Measurements from ENCODE around the gene SYCP2L. TPM values are rescaled to one million over a fixed set of nuclear protein-coding genes. Genes with fewer than 3 reads are reported as not detected.

SYCP2L gene
- total and polyA plus RNA-seq, 2 of the 8 experiments (the other 6 are each of a cell fraction or from before 2014, with no cell fraction given) = 1.7 to 4.2 TPM

DNA sequence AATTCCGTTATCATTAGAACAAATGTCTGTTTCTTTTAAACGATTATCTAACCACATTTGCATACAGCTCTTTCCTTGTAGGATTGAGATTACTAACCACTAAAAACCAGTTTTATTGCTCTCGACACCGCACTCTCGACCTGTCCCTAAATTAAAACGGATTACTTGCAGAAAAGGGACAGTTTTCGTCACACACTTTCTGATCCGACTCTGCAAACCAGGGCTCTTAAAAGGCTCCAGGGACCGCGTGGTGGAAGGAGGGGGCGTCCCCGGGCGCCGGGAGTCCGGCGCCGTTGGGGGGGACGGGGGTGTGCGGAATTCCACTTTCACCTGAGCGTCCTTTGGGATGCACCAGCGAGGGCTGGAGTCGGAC lies 49.2 kb upstream of the SYCP2L start:
- TF ChIP-seq ASH2L (IDR thresholded peaks at IDR 0.05; ENCODE audit: low read length) = peak; percentile 16
- TF ChIP-seq, protein P1, sequence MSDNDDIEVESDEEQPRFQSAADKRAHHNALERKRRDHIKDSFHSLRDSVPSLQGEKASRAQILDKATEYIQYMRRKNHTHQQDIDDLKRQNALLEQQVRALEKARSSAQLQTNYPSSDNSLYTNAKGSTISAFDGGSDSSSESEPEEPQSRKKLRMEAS (IDR thresholded peaks at IDR 0.05) = 0 out of 2 replicates have a peak, but pooled peaks have one; percentile 4
- no peak for TF ChIP-seq TAF1 (IDR thresholded peaks at IDR 0.05; ENCODE audit: low read depth, low read length)
- TF ChIP-seq, protein P2, sequence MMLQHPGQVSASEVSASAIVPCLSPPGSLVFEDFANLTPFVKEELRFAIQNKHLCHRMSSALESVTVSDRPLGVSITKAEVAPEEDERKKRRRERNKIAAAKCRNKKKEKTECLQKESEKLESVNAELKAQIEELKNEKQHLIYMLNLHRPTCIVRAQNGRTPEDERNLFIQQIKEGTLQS (IDR thresholded peaks at IDR 0.05; ENCODE audit: insufficient read depth, low read depth, low read length) = no peak
- TF ChIP-seq TBP (IDR thresholded peaks at IDR 0.05; ENCODE audit: low read depth, low read length) = 0 out of 2 replicates have a peak, but pooled peaks have one; percentile 15
- Histone ChIP-seq H3K23me2 (ENCODE audit: low read depth, low read length) (peaks cover 7% of the 10 kb centered on the region; the same call in 1 of the 2 replicates), H3K56ac (replicated peaks; ENCODE audit: insufficient read length, low read depth, low read length) (no peak overlapping the region), H2BK5ac (ENCODE audit: low read depth, low read length) (no peak overlapping the region; the same call in 1 of the 2 replicates), H3K9me3 (ENCODE audit: insufficient read depth in 2 of 2, low read depth in 1 of 2, low read length in 1 of 2) (peaks cover 3 to 6% of the 10 kb centered on the region in 2 experiments; a peak in 1 of 4 replicates), H3K27me3 (replicated peaks in 1 of 4; ENCODE audit: control insufficient read depth in 3 of 4, extremely low read depth in 1 of 4, insufficient read depth in 3 of 4, low read length in 3 of 4) (peaks cover 0 to 8% (median 3%) of the 10 kb centered on the region in 4 experiments; a peak in 2 of 7 replicates), H3K23ac (ENCODE audit: insufficient read length) (no peak overlapping the region), H2BK20ac (ENCODE audit: low read length) (no peak overlapping the region), H3K9ac (replicated peaks in 1 of 4; ENCODE audit: extremely low read depth in 1 of 4, low read depth in 3 of 4, low read length in 3 of 4) (peak overlapping the region; percentile 59 to 74 (median 64); a peak in 6 of 7 replicates), H3K14ac (ENCODE audit: insufficient read length) (no peak overlapping the region), H3K79me1 (ENCODE audit: low read depth, low read length) (no peaks in the 10 kb centered on the region), H2BK15ac (ENCODE audit: low read length) (no peak overlapping the region), H4K20me1 (replicated peaks in 1 of 2; ENCODE audit: control insufficient read depth in 1 of 2, insufficient read depth in 2 of 2, low read length in 2 of 2) (no peaks in the 10 kb centered on the region), H2AFZ (ENCODE audit: low read length) (peak overlapping the region; percentile 82), H4K91ac (replicated peaks; ENCODE audit: insufficient read length, low read length) (no peak overlapping the region), H3K79me2 (ENCODE audit: control insufficient read depth in 1 of 2, insufficient read depth in 2 of 2, low read length in 2 of 2) (no peaks in the 10 kb centered on the region), H2AK5ac (ENCODE audit: low read depth, low read length) (no peak overlapping the region), H3K18ac (ENCODE audit: extremely low read depth, low read length) (no peak overlapping the region; the same call in 1 of the 2 replicates), H4K5ac (ENCODE audit: insufficient read length, low read depth, low read length) (peak overlapping the region; percentile 45), H4K8ac (ENCODE audit: extremely low read depth, insufficient read depth, low read length) (no peak overlapping the region), H3K4me2 (ENCODE audit: insufficient read depth in 1 of 2, low read depth in 2 of 2, low read length in 2 of 2) (peak overlapping the region; percentile 82 to 83), H2BK12ac (ENCODE audit: low read depth, low read length) (no peak overlapping the region), H3K4me1 (replicated peaks in 1 of 4; ENCODE audit: control insufficient read depth in 3 of 4, insufficient read depth in 4 of 4, low read length in 3 of 4) (no peaks in the 10 kb centered on the region; a peak in 2 of 7 replicates), H3K4ac (replicated peaks; ENCODE audit: insufficient read length, low read depth, low read length) (no peak overlapping the region), H3K4me3 (ENCODE audit: extremely low read depth in 1 of 4, insufficient read depth in 2 of 4, low read depth in 3 of 4, low read length in 4 of 4) (peak overlapping the region; percentile 55 to 81 (median 77)), H3K27ac (ENCODE audit: low read depth, low read length) (no peak overlapping the region), H2BK120ac (replicated peaks; ENCODE audit: low read depth, low read length) (no peak overlapping the region), H3K36me3 (ENCODE audit: control insufficient read depth in 2 of 4, insufficient read depth in 4 of 4, low read length in 3 of 4) (no peaks in the 10 kb centered on the region)
- CTCF ChIA-PET (ENCODE audit: partially characterized antibody) = interaction anchor here (1.1 to 1.4 kb wide), 2 partner anchors 49 to 117 kb away, joined by 3 read pairs; partner anchors contain the start of gene SYCP2L
- no peak for FAIRE-seq
- POLR2A ChIA-PET (ENCODE audit: partially characterized antibody) = interaction anchor here (1.0 kb wide), 1 partner anchor 10 kb away, joined by 3 read pairs; no protein-coding TSS in a partner anchor
- WGBS, 2 experiments (ENCODE audit: extremely low coverage in 1 of 2, insufficient coverage in 1 of 2, insufficient read length in 1 of 2, insufficient replicate concordance in 2 of 2, low coverage in 1 of 2, low lambda C conversion rate in 2 of 2, missing lambda C conversion rate in 1 of 2) = 2% methylated on average over 21 of the region's 22 CpGs; no CpG with 5 or more reads in 1 of the 2 experiments
- no peak for DNase-seq (ENCODE audit: low read depth in 1 of 2, low spot score in 2 of 2)
